Measurements from ENCODE around the gene GATA2. TPM values are rescaled to one million over a fixed set of nuclear protein-coding genes. Genes with fewer than 3 reads are reported as not detected.

Gene GATA2
- total and polyA plus RNA-seq, 2 of the 8 experiments (the other 6 are each of a cell fraction or from before 2014, with no cell fraction given) = 0.03 to 0.30 TPM

DNA sequence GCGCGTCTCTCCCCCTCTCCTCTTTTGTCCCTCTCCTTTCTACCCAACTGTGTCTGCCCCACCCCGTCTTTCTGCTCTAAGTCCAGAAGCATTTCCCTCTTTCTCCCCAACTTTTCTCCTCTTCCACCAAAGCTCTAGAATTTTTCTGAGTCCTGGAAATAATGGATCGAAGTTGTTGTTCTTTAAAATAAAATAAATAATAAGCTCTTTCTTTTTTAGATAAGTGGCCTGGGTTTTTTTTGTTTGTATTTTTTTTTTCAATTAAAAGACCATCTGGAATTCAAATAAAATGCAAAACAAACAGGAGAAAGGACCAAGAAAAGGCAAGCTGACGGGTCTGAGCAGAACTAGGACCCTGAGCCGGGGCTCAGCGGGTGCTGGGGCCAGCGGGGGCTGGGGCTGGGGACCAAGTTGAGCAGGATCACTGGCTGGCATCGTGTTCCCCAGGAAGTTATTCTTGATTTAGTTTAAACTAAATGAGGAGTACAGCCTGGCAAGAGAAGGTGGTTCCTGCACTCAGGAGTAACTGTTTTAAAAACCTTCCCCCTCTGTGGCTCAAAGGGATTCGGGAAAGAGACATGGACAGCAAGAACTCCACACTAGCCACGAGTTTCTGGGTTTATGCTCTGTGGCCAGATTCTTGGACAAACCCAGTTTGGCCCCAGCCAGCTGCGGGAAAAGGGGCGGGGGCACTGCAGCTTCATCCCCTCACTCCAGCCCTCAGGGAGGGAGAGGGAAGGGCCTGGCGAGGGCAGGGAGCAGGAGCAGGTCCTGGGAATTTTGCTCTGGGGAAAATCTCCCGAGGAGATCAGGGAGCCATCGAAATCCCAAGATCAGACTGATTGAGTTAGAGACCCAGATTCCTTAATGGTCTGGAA lies 8.4 kb downstream of the GATA2 start:
- DNase-seq (ENCODE audit: low read depth in 1 of 2, low spot score in 2 of 2) = no peak
- H3K27ac ChIP-seq (ENCODE audit: low read depth, low read length) = no peak overlapping the region
- H3K9me3 ChIP-seq (ENCODE audit: insufficient read depth in 2 of 2, low read depth in 1 of 2, low read length in 1 of 2) = no peaks in the 10 kb centered on the region
- H2BK120ac ChIP-seq (replicated peaks; ENCODE audit: low read depth, low read length) = peak overlapping the region; percentile 39
- peaks cover 16 to 26% of the 10 kb centered on the region in 2 experiments for H4K20me1 ChIP-seq (replicated peaks in 1 of 2; ENCODE audit: control insufficient read depth in 1 of 2, insufficient read depth in 2 of 2, low read length in 2 of 2)
- peak overlapping the region; percentile 98; the same call in 1 of the 2 replicates for H2AK5ac ChIP-seq (ENCODE audit: low read depth, low read length)
- no peak overlapping the region for H3K4ac ChIP-seq (replicated peaks; ENCODE audit: insufficient read length, low read depth, low read length)
- FAIRE-seq = no peak
- no peak overlapping the region for H4K8ac ChIP-seq (ENCODE audit: extremely low read depth, insufficient read depth, low read length)
- CTCF ChIA-PET (ENCODE audit: partially characterized antibody) = interaction anchor here (0.6 to 7.9 kb wide), 11 partner anchors 12 to 178 kb away, joined by 3 to 42 read pairs (median 6); no protein-coding TSS in a partner anchor
- H3K4me1 ChIP-seq (replicated peaks in 1 of 4; ENCODE audit: control insufficient read depth in 3 of 4, insufficient read depth in 4 of 4, low read length in 3 of 4) = peaks cover 8 to 75% (median 55%) of the 10 kb centered on the region in 4 experiments
- H2BK15ac ChIP-seq (ENCODE audit: low read length) = peak overlapping the region; percentile 84; the same call in 1 of the 2 replicates
- H3K27me3 ChIP-seq (replicated peaks in 1 of 4; ENCODE audit: control insufficient read depth in 3 of 4, extremely low read depth in 1 of 4, insufficient read depth in 3 of 4, low read length in 3 of 4) = peaks cover 87 to 100% (median 99%) of the 10 kb centered on the region in 4 experiments
- WGBS, 2 experiments (ENCODE audit: extremely low coverage in 1 of 2, insufficient coverage in 1 of 2, insufficient read length in 1 of 2, insufficient replicate concordance in 2 of 2, low coverage in 1 of 2, low lambda C conversion rate in 2 of 2, missing lambda C conversion rate in 1 of 2) = 4% methylated on average over 14 of the region's 16 CpGs; no CpG with 5 or more reads in 1 of the 2 experiments
- H4K91ac ChIP-seq (replicated peaks; ENCODE audit: insufficient read length, low read length) = peak overlapping the region; percentile 47
- peaks cover 0 to 12% (median 0%) of the 10 kb centered on the region in 4 experiments; a peak in 1 of 8 replicates for H3K36me3 ChIP-seq (ENCODE audit: control insufficient read depth in 2 of 4, insufficient read depth in 4 of 4, low read length in 3 of 4)
- peak overlapping the region in 2 of 4 experiments; percentile 15 to 48; a peak in 4 of 8 replicates for H3K4me3 ChIP-seq (ENCODE audit: extremely low read depth in 1 of 4, insufficient read depth in 2 of 4, low read depth in 3 of 4, low read length in 4 of 4)
- no peak overlapping the region for H4K5ac ChIP-seq (ENCODE audit: insufficient read length, low read depth, low read length)
- H3K23ac ChIP-seq (ENCODE audit: insufficient read length) = no peak overlapping the region
- no peaks in the 10 kb centered on the region for H3K79me1 ChIP-seq (ENCODE audit: low read depth, low read length)
- H2BK5ac ChIP-seq (ENCODE audit: low read depth, low read length) = no peak overlapping the region; the same call in 1 of the 2 replicates
- 0 out of 2 replicates have a peak overlapping the region, but pooled peaks have one; percentile 80 for H2BK20ac ChIP-seq (ENCODE audit: low read length)
- peak overlapping the region; percentile 63 to 68 for H3K4me2 ChIP-seq (ENCODE audit: insufficient read depth in 1 of 2, low read depth in 2 of 2, low read length in 2 of 2)
- peaks cover 24% of the 10 kb centered on the region; the same call in 1 of the 2 replicates for H3K23me2 ChIP-seq (ENCODE audit: low read depth, low read length)
- no peak overlapping the region for H2AFZ ChIP-seq (ENCODE audit: low read length)
- H3K14ac ChIP-seq (ENCODE audit: insufficient read length) = no peak overlapping the region
- no peak overlapping the region for H3K9ac ChIP-seq (replicated peaks in 1 of 4; ENCODE audit: extremely low read depth in 1 of 4, low read depth in 3 of 4, low read length in 3 of 4)
- no peaks in the 10 kb centered on the region for H3K79me2 ChIP-seq (ENCODE audit: control insufficient read depth in 1 of 2, insufficient read depth in 2 of 2, low read length in 2 of 2)
- H3K56ac ChIP-seq (replicated peaks; ENCODE audit: insufficient read length, low read depth, low read length) = no peak overlapping the region
- POLR2A ChIA-PET (ENCODE audit: partially characterized antibody) = interaction anchor here (0.8 to 3.5 kb wide), 4 partner anchors 8 to 52 kb away, joined by 3 to 12 read pairs (median 3); partner anchors contain the start of gene GATA2
- peak overlapping the region; percentile 94; the same call in 1 of the 2 replicates for H2BK12ac ChIP-seq (ENCODE audit: low read depth, low read length)
- H3K18ac ChIP-seq (ENCODE audit: extremely low read depth, low read length) = peak overlapping the region; percentile 71
- TF ChIP-seq SP1 (IDR thresholded peaks at IDR 0.05; ENCODE audit: low read depth, low read length) (0 out of 2 replicates have a peak, but pooled peaks have one; percentile 37), BACH1 (IDR thresholded peaks at IDR 0.05; ENCODE audit: low read length) (no peak), TCF12 (IDR thresholded peaks at IDR 0.05; ENCODE audit: low read depth, low read length) (0 out of 2 replicates have a peak, but pooled peaks have one; percentile 40), SUZ12 (IDR thresholded peaks at IDR 0.05; ENCODE audit: low read length) (no peak), NRF1 (IDR thresholded peaks at IDR 0.05; ENCODE audit: low read depth, low read length) (no peak), CTBP2 (IDR thresholded peaks at IDR 0.05; ENCODE audit: borderline replicate concordance, insufficient read depth, insufficient read length, low read length) (peak; percentile 98), RNF2 (IDR thresholded peaks at IDR 0.05; ENCODE audit: borderline replicate concordance, low read depth, low read length, missing control alignments, poor library complexity, severe bottlenecking) (peak; percentile 79), CBX8 (IDR thresholded peaks at IDR 0.05; ENCODE audit: borderline replicate concordance, low read depth, low read length) (peak; percentile 1; the same call in 1 of the 2 replicates)
- TF ChIP-seq, protein P1, sequence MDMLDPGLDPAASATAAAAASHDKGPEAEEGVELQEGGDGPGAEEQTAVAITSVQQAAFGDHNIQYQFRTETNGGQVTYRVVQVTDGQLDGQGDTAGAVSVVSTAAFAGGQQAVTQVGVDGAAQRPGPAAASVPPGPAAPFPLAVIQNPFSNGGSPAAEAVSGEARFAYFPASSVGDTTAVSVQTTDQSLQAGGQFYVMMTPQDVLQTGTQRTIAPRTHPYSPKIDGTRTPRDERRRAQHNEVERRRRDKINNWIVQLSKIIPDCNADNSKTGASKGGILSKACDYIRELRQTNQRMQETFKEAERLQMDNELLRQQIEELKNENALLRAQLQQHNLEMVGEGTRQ (IDR thresholded peaks at IDR 0.05; ENCODE audit: low read length) = no peak
